Measurements from ENCODE around the gene CISTR. TPM values are rescaled to one million over a fixed set of nuclear protein-coding genes. Genes with fewer than 3 reads are reported as not detected.

The CISTR gene
- total RNA-seq, 4 donors from 2014 or later = not detected

- Histone ChIP-seq H3K4me3 (no peak overlapping the region), H3K36me3 (no peaks in the 10 kb centered on the region), H3K27me3 (peaks cover 96% of the 10 kb centered on the region), H3K9me3 (no peaks in the 10 kb centered on the region), H3K27ac (no peak overlapping the region), H3K4me1 (peaks cover 0 to 9% (median 8%) of the 10 kb centered on the region in 4 donors)
- WGBS, 2 donors (ENCODE audit: low coverage in 1 of 2) = 40 to 41% methylated on average over 1 to 7 of the region's 7 CpGs
- intact Hi-C loops (cut with DNase I; ENCODE audit: low total_unique reads) = no loop called here
- DNase-seq = no peak
- in situ Hi-C loops (cut with MboI; ENCODE audit: low pct_ligation_motif_present in 1 of 4, low pct_unique_long_range_greater_than_20kb in 1 of 4, low sequenced_read_pairs in 3 of 4) = loop anchor here in 1 of 4 donors (25.0 kb wide), 1 partner anchor 429 kb away; the partner anchor contains the start of gene SMUG1
- TF ChIP-seq CTCF (IDR thresholded peaks at IDR 0.05) = no peak
- TF ChIP-seq POLR2AphosphoS5 (IDR thresholded peaks at IDR 0.05) = no peak
- TF ChIP-seq POLR2A (IDR thresholded peaks at IDR 0.05) = no peak
- TF ChIP-seq EP300 (IDR thresholded peaks at IDR 0.05; ENCODE audit: low read depth) = no peak
Observed at GRCh38 chr12:53758081-53758729, 6.4 kb upstream of the CISTR start.

- in situ Hi-C loops (cut with MboI; ENCODE audit: low pct_ligation_motif_present in 1 of 4, low pct_unique_long_range_greater_than_20kb in 1 of 4, low sequenced_read_pairs in 3 of 4) = loop anchor here in 1 of 4 donors (25.0 kb wide), 1 partner anchor 430 kb away; the partner anchor contains the start of gene SMUG1
- H3K9me3 ChIP-seq = no peaks in the 10 kb centered on the region
Observed at GRCh38 chr12:53757101-53757770, 5.5 kb upstream of the CISTR start.

GRCh38 chr12:53756300-53757100, 4.7 kb upstream of the CISTR start:
- Histone ChIP-seq H3K9me3 (no peaks in the 10 kb centered on the region), H3K4me1 (peaks cover 5 to 16% (median 14%) of the 10 kb centered on the region in 4 donors), H3K36me3 (no peaks in the 10 kb centered on the region), H3K4me3 (no peak overlapping the region), H3K27ac (no peak overlapping the region), H3K27me3 (peaks cover 95% of the 10 kb centered on the region)
- no peak for DNase-seq
- 87 to 92% methylated on average over 1 to 5 of the region's 5 CpGs for WGBS, 2 donors (ENCODE audit: low coverage in 1 of 2)
- in situ Hi-C loops (cut with MboI; ENCODE audit: low pct_ligation_motif_present in 1 of 4, low pct_unique_long_range_greater_than_20kb in 1 of 4, low sequenced_read_pairs in 3 of 4) = loop anchor here in 1 of 4 donors (25.0 kb wide), 1 partner anchor 431 kb away; the partner anchor contains the start of gene SMUG1
- intact Hi-C loops (cut with DNase I; ENCODE audit: low total_unique reads) = no loop called here
- no peak for TF ChIP-seq CTCF (IDR thresholded peaks at IDR 0.05)
- TF ChIP-seq POLR2A (IDR thresholded peaks at IDR 0.05) = no peak
- TF ChIP-seq EP300 (IDR thresholded peaks at IDR 0.05; ENCODE audit: low read depth) = no peak
- no peak for TF ChIP-seq POLR2AphosphoS5 (IDR thresholded peaks at IDR 0.05)

More at GRCh38 chr12:53757101-53757770, 5.5 kb upstream of the CISTR start:
- Histone ChIP-seq H3K36me3 (no peaks in the 10 kb centered on the region), H3K27ac (no peak overlapping the region), H3K4me3 (no peak overlapping the region), H3K27me3 (peaks cover 95% of the 10 kb centered on the region), H3K4me1 (peaks cover 0 to 9% (median 9%) of the 10 kb centered on the region in 4 donors)
- intact Hi-C loops (cut with DNase I; ENCODE audit: low total_unique reads) = no loop called here
- peak; percentile 77 to 94 (median 86) for TF ChIP-seq CTCF (IDR thresholded peaks at IDR 0.05)
- no peak for TF ChIP-seq POLR2A (IDR thresholded peaks at IDR 0.05)
- peak; percentile 82 for DNase-seq
- WGBS, 2 donors (ENCODE audit: low coverage in 1 of 2) = 9% methylated on average over 17 of the region's 17 CpGs; no CpG with 5 or more reads in 1 of the 2 donors

- in situ Hi-C loops (cut with MboI; ENCODE audit: low pct_ligation_motif_present in 1 of 4, low pct_unique_long_range_greater_than_20kb in 1 of 4, low sequenced_read_pairs in 3 of 4) (loop anchor here in 1 of 4 donors (25.0 kb wide), 1 partner anchor 431 kb away; the partner anchor contains the start of gene SMUG1), intact Hi-C loops (cut with DNase I; ENCODE audit: low total_unique reads) (no loop called here)
- H3K27ac ChIP-seq = no peak overlapping the region
- TF ChIP-seq POLR2A (IDR thresholded peaks at IDR 0.05) = no peak
- no peak for TF ChIP-seq POLR2AphosphoS5 (IDR thresholded peaks at IDR 0.05)
- TF ChIP-seq CTCF (IDR thresholded peaks at IDR 0.05) = no peak
- no peak for TF ChIP-seq EP300 (IDR thresholded peaks at IDR 0.05; ENCODE audit: low read depth)
- no peaks in the 10 kb centered on the region for H3K36me3 ChIP-seq
- H3K4me1 ChIP-seq = peaks cover 11 to 22% (median 16%) of the 10 kb centered on the region in 4 donors
- no peak overlapping the region for H3K4me3 ChIP-seq
- H3K27me3 ChIP-seq = peaks cover 95% of the 10 kb centered on the region
- H3K9me3 ChIP-seq = no peaks in the 10 kb centered on the region
- WGBS, 2 donors (ENCODE audit: low coverage in 1 of 2) = 38 to 49% methylated on average over 1 to 3 of the region's 3 CpGs
- DNase-seq = no peak
Observed at GRCh38 chr12:53755893-53756292, 4.1 kb upstream of the CISTR start.
